Astrocyte of the spinal cord (primary cell): Measurements from ENCODE around the gene DEAF1.

Experiments used
- DNase-seq: peaks from one replicate; pipeline ENCODE4 v3.0.0; 2011; ENCODE audit warnings: low read depth, low spot score
- H3K4me3 ChIP-seq: 2 replicates; pipeline ENCODE4 v1.5.1; 2011; ENCODE audit warnings: low read depth, mild to moderate bottlenecking, low read length, moderate library complexity
- in situ Hi-C: cut with HindIII; loops from 2 replicates; pipeline ENCODE4 v1.10.0; 2017; ENCODE audit warnings: low sequenced_read_pairs
- TF ChIP-seq, protein P1 (sequence below): IDR thresholded peaks from 2 replicates; pipeline ENCODE4 v1.5.1; 2012; ENCODE audit warnings: low read depth, mild to moderate bottlenecking, low read length, inconsistent platforms

DEAF1 gene

DNA sequence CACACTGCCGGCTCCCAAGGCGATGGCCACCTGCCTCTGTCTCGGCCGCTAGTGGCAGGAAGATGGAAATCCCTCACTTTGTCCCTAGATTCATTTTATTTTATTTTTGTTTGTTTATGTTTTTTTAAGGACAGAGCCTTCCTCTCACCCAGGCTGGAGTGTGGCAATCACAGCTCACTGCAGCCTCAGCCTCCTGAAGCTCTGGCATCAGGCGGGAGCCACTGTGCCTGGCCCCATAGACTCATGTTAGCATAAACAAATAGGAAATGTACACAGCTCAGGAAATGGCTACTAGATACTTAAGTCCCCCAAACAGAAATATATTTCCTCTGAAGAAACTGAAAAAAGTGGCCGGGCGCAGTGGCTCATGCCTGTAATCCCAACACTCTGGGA lies 4.1 kb upstream of the DEAF1 start:
- no peak overlapping the region for H3K4me3 ChIP-seq
- TF ChIP-seq, protein P1, sequence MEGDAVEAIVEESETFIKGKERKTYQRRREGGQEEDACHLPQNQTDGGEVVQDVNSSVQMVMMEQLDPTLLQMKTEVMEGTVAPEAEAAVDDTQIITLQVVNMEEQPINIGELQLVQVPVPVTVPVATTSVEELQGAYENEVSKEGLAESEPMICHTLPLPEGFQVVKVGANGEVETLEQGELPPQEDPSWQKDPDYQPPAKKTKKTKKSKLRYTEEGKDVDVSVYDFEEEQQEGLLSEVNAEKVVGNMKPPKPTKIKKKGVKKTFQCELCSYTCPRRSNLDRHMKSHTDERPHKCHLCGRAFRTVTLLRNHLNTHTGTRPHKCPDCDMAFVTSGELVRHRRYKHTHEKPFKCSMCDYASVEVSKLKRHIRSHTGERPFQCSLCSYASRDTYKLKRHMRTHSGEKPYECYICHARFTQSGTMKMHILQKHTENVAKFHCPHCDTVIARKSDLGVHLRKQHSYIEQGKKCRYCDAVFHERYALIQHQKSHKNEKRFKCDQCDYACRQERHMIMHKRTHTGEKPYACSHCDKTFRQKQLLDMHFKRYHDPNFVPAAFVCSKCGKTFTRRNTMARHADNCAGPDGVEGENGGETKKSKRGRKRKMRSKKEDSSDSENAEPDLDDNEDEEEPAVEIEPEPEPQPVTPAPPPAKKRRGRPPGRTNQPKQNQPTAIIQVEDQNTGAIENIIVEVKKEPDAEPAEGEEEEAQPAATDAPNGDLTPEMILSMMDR: no peak
- DNase-seq: no peak
- in situ Hi-C loops: no loop called here

DNA sequence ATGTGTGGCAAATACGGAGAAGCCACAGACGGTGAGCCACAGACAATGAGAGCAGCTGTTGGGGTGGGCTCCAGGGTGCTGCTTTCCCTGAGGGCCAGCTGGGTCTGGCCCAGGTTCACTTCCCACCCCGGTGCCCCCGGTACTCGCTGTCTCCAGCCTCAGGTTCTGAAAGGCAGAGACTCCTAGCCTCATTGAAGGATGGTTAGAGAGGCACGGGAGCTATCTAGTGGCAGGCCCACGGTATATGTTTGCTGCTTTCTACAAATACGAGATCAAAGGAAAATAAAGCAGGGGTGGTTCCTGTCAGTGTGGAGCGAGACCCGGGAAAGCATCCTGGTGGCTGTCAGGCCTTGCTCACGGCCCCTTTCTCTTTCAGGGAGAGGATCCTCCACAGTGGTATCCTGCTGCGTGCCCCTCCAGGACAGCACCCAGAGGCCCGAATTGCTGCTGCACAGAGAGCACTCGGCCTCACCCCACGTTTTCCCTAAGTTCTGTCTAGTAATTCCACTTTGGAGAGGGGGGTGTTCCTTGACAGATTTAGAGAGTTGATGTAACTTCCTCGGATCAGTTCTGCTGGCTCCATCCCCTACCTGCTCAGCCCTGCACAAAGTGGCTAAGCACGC lies 3.6 kb upstream of the DEAF1 start:
- in situ Hi-C loops: no loop called here
- DNase-seq: no peak

DNA sequence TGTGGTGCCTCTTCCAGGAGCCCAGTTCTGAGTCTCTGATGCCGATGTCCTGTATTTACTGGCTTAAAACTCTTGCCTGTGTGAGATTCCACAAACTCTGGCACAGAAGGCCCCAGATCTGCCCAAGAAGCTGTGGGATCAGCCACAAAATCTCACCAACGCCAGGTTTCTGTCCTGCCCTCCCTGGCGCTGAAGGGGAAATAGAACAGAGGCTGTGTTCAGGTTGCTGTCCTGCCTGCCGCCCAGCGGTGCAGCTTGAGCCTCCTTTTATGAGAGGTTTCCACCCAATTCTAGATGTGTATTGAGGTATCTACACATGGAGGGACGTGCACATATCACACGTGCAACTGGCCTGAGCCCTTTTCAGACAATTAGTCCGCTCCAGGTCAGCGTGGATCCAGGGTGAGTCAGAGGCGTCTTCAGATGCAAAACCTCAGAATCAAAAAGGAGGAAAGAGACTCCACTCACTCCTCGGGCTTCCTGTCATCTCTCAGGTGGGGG lies 2.8 kb upstream of the DEAF1 start:
- TF ChIP-seq, protein P1: no peak
- peak; percentile 55 for DNase-seq
- in situ Hi-C loops: no loop called here
- H3K4me3 ChIP-seq: no peak overlapping the region

More for the DNA sequence above, 3.6 kb upstream of the DEAF1 start:
- TF ChIP-seq, protein P1: no peak
- no peak overlapping the region for H3K4me3 ChIP-seq

DNA sequence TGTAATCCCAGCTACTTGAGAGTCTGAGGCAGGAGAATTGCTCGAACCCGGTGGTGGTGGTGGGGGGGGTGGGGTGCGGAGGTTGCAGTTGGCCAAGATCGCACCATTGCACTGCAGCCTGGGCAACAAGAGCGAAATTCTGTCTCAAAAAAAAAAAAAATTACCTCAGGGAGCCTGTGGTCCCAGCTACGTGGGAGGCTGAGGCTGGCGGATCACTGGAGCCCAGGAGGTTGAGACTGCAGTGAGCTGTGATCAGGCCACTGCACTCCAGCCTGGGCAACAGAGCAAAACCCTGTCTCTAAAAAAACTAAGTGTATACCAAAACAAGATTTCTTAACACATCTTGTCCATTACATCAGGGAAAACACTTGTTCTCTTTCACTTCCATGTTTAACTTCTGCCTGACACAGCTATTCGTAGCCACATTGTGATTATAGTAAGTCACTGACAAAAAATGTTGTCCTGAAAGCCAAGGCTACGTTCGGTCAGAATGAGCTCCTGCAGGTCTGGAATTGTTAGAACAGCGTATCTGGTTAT lies 2.0 kb upstream of the DEAF1 start:
- TF ChIP-seq, protein P1: no peak
- in situ Hi-C loops: no loop called here
- DNase-seq: peak; percentile 87
- no peak overlapping the region for H3K4me3 ChIP-seq

DNA sequence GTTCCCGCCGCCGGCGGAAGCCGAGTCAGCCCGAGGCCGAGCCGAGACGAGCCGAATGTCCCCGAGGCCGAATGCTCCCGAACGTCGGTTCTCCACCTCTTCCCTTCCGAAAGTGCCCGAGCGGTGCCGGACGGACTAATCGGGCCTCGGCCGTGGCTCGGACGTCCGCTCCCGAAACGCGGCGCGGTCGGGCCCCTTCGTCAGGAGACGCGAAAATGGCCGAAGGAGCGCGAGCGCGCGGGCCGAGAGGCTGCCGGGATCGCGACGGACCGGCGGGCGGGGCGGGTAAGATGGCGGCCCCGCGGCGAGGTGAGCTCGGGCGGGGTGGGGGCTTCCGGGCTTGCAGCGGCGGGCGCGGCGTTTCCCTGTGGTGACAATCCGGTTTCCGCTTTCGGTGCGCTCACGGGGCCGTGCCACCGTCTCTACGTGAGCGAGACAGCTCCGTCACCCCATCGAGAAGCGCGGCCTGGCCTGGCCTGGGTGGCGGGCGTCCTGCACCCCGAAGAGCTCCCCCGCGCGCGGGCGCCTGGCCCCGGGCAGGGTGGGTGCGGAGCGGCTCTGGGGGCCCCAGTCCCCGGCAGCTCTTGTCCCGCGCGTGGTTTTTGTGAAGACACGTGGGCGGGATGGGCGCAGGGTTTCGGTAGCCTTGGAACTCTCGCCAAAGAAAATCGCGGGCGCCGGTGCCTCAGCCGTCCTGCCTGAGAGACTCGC lies 671 bp upstream of the DEAF1 start, which contains the start of gene TMEM80:
TSS of gene TMEM80 (plus strand) at position 279 of the 711 bp plus-strand sequence. CDS start at position 291, 12 bp downstream.
- H3K4me3 ChIP-seq: peak within 1 kb of the TSS; percentile 80
- peak; percentile 99 for DNase-seq
- TF ChIP-seq, protein P1: no peak
- in situ Hi-C loops: no loop called here

DNA sequence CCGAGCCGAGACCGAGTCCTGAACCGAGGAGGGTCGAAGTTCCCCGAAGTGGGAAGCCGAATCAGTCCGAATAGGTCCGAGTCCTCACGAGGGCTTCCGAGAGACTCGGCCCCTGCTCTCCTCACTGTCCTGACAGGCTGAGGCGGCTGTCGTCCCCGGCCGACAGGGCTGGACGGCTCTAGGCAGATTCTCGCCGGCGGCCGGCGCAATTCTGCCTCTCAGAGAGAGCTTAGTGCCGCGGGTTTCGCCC lies 191 bp upstream of the DEAF1 start:
- in situ Hi-C loops: no loop called here
- TF ChIP-seq, protein P1: no peak
- DNase-seq: no peak
- H3K4me3 ChIP-seq: peak overlapping the region; percentile 80
